Measurements from ENCODE around the gene TTC14. TPM values are rescaled to one million over a fixed set of nuclear protein-coding genes. Genes with fewer than 3 reads are reported as not detected.

Gene TTC14
- total and polyA plus RNA-seq, 2 of the 13 experiments (the other 11 are each of a cell fraction or from before 2014, with no cell fraction given): 28.1 to 35.9 TPM

- Histone ChIP-seq H3K79me2 (ENCODE audit: insufficient read depth, low read length) (no peaks in the 10 kb centered on the region), H3K27ac (ENCODE audit: extremely low read length, insufficient read depth, low read length) (no peak overlapping the region), H4K20me1 (ENCODE audit: insufficient read depth, low read length) (no peaks in the 10 kb centered on the region), H3K36me3 (replicated peaks in 1 of 2; ENCODE audit: control insufficient read depth in 1 of 2, insufficient read depth in 2 of 2, low read length in 2 of 2) (no peaks in the 10 kb centered on the region), H3K4me3 (replicated peaks in 1 of 3; ENCODE audit: insufficient read depth in 1 of 3, low read depth in 2 of 3, low read length in 3 of 3) (no peak overlapping the region), H3K9ac (ENCODE audit: insufficient read depth, low read depth, low read length) (no peak overlapping the region), H2AFZ (ENCODE audit: low read length) (no peak overlapping the region), H3K27me3 (ENCODE audit: control insufficient read depth in 1 of 2, insufficient read depth in 2 of 2, low read length in 2 of 2) (no peaks in the 10 kb centered on the region; a peak in 1 of 5 replicates), H3K4me2 (ENCODE audit: low read depth, low read length) (no peak overlapping the region), H3K4me1 (ENCODE audit: insufficient read depth, low read length) (no peaks in the 10 kb centered on the region), H3K9me3 (ENCODE audit: low read length) (no peaks in the 10 kb centered on the region)
- no peak for FAIRE-seq
- intact Hi-C loops (cut with micrococcal nuclease; ENCODE audit: unreplicated experiment) (no loop called here), in situ Hi-C loops (cut with HindIII; ENCODE audit: extremely low pct_ligation_motif_present, low pct_unique_long_range_greater_than_20kb) (loop anchor here (25.0 kb wide), 1 partner anchor 769 kb away; no protein-coding TSS in a partner anchor)
- CTCF ChIA-PET (ENCODE audit: low intra/inter-chr PET ratio, low total read pairs): no interaction called here
- no TSS peak for BruUV-seq (replicated peaks)
- 4% methylated on average over 1 of the region's 1 CpG for WGBS (ENCODE audit: low lambda C conversion rate)
- DNase-seq (ENCODE audit: low spot score): no peak
- no peak for ATAC-seq
- no peak for TF ChIP-seq CENPX (CRISPR knock-in tag; IDR thresholded peaks at IDR 0.05)
- POLR2A ChIA-PET: no interaction called here
Observed at GRCh38 chr3:180580934-180581333, 21.0 kb upstream of the TTC14 start.

- ChIA-PET CTCF (ENCODE audit: low intra/inter-chr PET ratio, low total read pairs) (no interaction called here), POLR2A (no interaction called here)
- in situ Hi-C loops (cut with HindIII; ENCODE audit: extremely low pct_ligation_motif_present, low pct_unique_long_range_greater_than_20kb) (loop anchor here (10.0 to 25.0 kb wide), 2 partner anchors 666 to 778 kb away; no protein-coding TSS in a partner anchor), intact Hi-C loops (cut with micrococcal nuclease; ENCODE audit: unreplicated experiment) (no loop called here)
- WGBS (ENCODE audit: low lambda C conversion rate): 23% methylated on average over 5 of the region's 23 CpGs
- no peak for TF ChIP-seq FOXJ3 (CRISPR knock-in tag; IDR thresholded peaks at IDR 0.05; ENCODE audit: borderline replicate concordance)
- TF ChIP-seq SRSF9 (IDR thresholded peaks at IDR 0.05; ENCODE audit: borderline replicate concordance, insufficient read depth, low read depth, low read length, poor library complexity, severe bottlenecking): no peak
- TF ChIP-seq HOXA9 (CRISPR knock-in tag; IDR thresholded peaks at IDR 0.05; ENCODE audit: borderline replicate concordance): no peak
- TF ChIP-seq GZF1 (CRISPR knock-in tag; IDR thresholded peaks at IDR 0.05): no peak
- TF ChIP-seq CREB3 (CRISPR knock-in tag; IDR thresholded peaks at IDR 0.05): no peak
- TF ChIP-seq ZSCAN12 (CRISPR knock-in tag; IDR thresholded peaks at IDR 0.05): no peak
- no peak for TF ChIP-seq SALL2 (CRISPR knock-in tag; IDR thresholded peaks at IDR 0.05)
- TF ChIP-seq SNAPC2 (CRISPR knock-in tag; IDR thresholded peaks at IDR 0.05): no peak
- no peak for TF ChIP-seq ZNF383 (CRISPR knock-in tag; IDR thresholded peaks at IDR 0.05; ENCODE audit: borderline replicate concordance)
- no peak for TF ChIP-seq ZNF101 (CRISPR knock-in tag; IDR thresholded peaks at IDR 0.05; ENCODE audit: borderline replicate concordance, low read depth)
- no peak for TF ChIP-seq ELK4 (CRISPR knock-in tag; IDR thresholded peaks at IDR 0.05; ENCODE audit: borderline replicate concordance)
- TF ChIP-seq MTA1 (CRISPR knock-in tag; IDR thresholded peaks at IDR 0.05; ENCODE audit: borderline replicate concordance): no peak
- no peak for TF ChIP-seq MAFK (conservative IDR thresholded peaks at IDR 0.05 in 1 of 2, IDR thresholded peaks at IDR 0.05 in 1 of 2; ENCODE audit: low read length in 2 of 2)
- TF ChIP-seq ZFP1 (CRISPR knock-in tag; IDR thresholded peaks at IDR 0.05): no peak
- TF ChIP-seq ZNF850 (CRISPR knock-in tag; conservative IDR thresholded peaks at IDR 0.05): no peak
- no peak for TF ChIP-seq GATA4 (IDR thresholded peaks at IDR 0.05; ENCODE audit: borderline replicate concordance, low read depth)
- TF ChIP-seq ZNF12 (CRISPR knock-in tag; IDR thresholded peaks at IDR 0.05): no peak
- TF ChIP-seq GATAD2A (CRISPR knock-in tag; IDR thresholded peaks at IDR 0.05): no peak
- H3K9me3 ChIP-seq (ENCODE audit: low read length): no peaks in the 10 kb centered on the region
- no peaks in the 10 kb centered on the region; a peak in 1 of 5 replicates for H3K27me3 ChIP-seq (ENCODE audit: control insufficient read depth in 1 of 2, insufficient read depth in 2 of 2, low read length in 2 of 2)
- H3K4me1 ChIP-seq (ENCODE audit: insufficient read depth, low read length): no peaks in the 10 kb centered on the region
- no peak overlapping the region for H3K9ac ChIP-seq (ENCODE audit: insufficient read depth, low read depth, low read length)
- no peak overlapping the region for H3K27ac ChIP-seq (ENCODE audit: extremely low read length, insufficient read depth, low read length)
- no peaks in the 10 kb centered on the region for H3K36me3 ChIP-seq (replicated peaks in 1 of 2; ENCODE audit: control insufficient read depth in 1 of 2, insufficient read depth in 2 of 2, low read length in 2 of 2)
- DNase-seq (ENCODE audit: low spot score) (no peak), ATAC-seq (no peak), FAIRE-seq (no peak)
- no peak overlapping the region for H3K4me3 ChIP-seq (replicated peaks in 1 of 3; ENCODE audit: insufficient read depth in 1 of 3, low read depth in 2 of 3, low read length in 3 of 3)
- no peaks in the 10 kb centered on the region for H4K20me1 ChIP-seq (ENCODE audit: insufficient read depth, low read length)
- H3K79me2 ChIP-seq (ENCODE audit: insufficient read depth, low read length): no peaks in the 10 kb centered on the region
- no TSS peak for BruUV-seq (replicated peaks)
- no peak overlapping the region for H3K4me2 ChIP-seq (ENCODE audit: low read depth, low read length)
- no peak overlapping the region for H2AFZ ChIP-seq (ENCODE audit: low read length)
Observed at GRCh38 chr3:180590396-180590795, 11.6 kb upstream of the TTC14 start.

Measured in HepG2 (cell line).